Kidney epithelial cell (primary cell): ENCODE measurements around the gene EHF. TPM values are rescaled to one million over a fixed set of nuclear protein-coding genes. Genes with fewer than 3 reads are reported as not detected.

Source experiments
- DNase-seq: peaks from one replicate; pipeline ENCODE4 v3.0.0-alpha.2; 2010; ENCODE audit warnings: low read depth
- H3K27me3 ChIP-seq: 2 replicates; pipeline ENCODE4 v1.6.0; 2011; ENCODE audit warnings: low read length; ENCODE audit not compliant: control insufficient read depth, insufficient read depth
- H3K36me3 ChIP-seq: 2 replicates; pipeline ENCODE4 v1.5.1; 2011; ENCODE audit warnings: low read length; ENCODE audit not compliant: control insufficient read depth, insufficient read depth
- H3K4me3 ChIP-seq: 2 replicates; pipeline ENCODE4 v1.5.1; 2011; ENCODE audit warnings: low read depth, mild to moderate bottlenecking, control low read depth, low read length
- CTCF ChIP-seq: IDR thresholded peaks from 2 replicates; pipeline ENCODE4 v1.5.1; 2011; ENCODE audit warnings: mild to moderate bottlenecking, moderate library complexity, low read length, control low read depth, inconsistent platforms; ENCODE audit not compliant: insufficient read depth, poor library complexity, severe bottlenecking
- total RNA-seq: library from RNA; depleted of rRNA; stranded (reverse); fragments of >200 nt; gene quantifications from 2 replicates; pipeline ENCODE4 v1.2.3, GENCODE V29; 2015

The EHF gene
- total RNA-seq, 1 donor from 2014 or later: 45.8 TPM

DNA sequence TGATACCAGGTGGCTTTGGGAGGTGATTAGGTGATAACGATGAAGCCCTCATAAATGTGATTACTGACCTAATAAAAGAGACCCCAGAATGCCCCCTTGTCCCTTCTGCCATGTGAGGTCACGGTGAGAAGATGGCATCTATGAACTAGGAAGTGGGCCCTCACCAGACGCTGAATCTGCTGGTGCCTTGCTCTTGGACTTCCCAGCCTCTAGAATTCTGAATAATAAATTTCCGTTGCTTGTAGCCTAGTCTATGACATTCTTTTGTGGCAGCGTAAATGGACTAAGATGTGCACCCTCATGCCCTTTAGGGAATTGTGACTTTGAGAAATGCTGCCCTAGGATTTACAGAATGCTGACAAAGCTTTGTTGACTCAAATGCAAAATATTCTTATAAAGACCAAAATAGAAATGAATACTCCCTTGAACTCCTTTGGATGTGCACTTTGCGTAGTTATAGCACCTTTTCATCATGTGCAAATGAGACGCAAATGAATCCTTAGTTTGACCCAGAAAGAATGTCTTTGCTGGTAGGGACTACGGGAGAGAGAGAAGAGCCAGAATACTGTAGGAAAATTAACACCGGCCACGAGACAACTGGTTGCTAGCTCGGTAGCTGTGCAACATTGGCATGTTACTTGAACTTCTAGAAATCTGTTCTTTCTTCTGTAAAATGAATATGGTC is 24.8 kb upstream of the EHF start:
- H3K27me3 ChIP-seq: no peaks in the 10 kb centered on the region
- DNase-seq: no peak
- no peak overlapping the region for H3K4me3 ChIP-seq
- H3K36me3 ChIP-seq: no peaks in the 10 kb centered on the region
- no peak for TF ChIP-seq CTCF

DNA sequence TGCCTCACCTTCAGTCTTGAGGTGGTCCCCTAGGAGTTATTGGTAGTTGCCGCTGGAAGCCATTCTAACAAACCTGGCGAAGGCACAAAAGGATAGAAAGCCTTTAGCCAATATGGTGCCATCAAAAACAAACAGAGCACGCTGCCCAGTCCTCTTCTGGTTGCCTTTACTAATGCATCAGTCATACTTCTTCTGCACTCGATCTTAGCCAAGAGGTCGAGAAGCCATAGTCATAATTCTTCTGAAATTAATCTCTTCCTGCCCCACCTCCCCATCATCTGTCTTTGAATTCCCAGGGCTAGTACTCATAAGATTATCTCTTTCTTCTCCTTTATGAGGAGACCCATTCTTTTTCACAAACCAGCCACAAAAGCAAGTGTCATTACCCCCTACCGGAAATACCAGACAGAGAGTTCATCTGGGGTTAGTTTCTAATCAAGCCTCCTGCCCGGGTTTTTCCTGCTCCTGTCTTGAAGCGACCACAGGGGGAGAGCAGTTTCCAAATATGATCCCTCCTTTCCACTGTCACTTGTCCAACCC is 21.4 kb upstream of the EHF start:
- Histone ChIP-seq H3K27me3 (no peaks in the 10 kb centered on the region), H3K36me3 (no peaks in the 10 kb centered on the region), H3K4me3 (no peak overlapping the region)
- TF ChIP-seq CTCF: no peak
- no peak for DNase-seq

- DNase-seq: no peak
- TF ChIP-seq CTCF: no peak
- H3K4me3 ChIP-seq: no peak overlapping the region
- H3K36me3 ChIP-seq: no peaks in the 10 kb centered on the region
- H3K27me3 ChIP-seq: no peaks in the 10 kb centered on the region
These were observed 20.4 kb upstream of the EHF start for GRCh38 chr11:34600339-34601084.

- no peak for TF ChIP-seq CTCF
- no peaks in the 10 kb centered on the region for H3K36me3 ChIP-seq
- DNase-seq: no peak
- no peaks in the 10 kb centered on the region for H3K27me3 ChIP-seq
- no peak overlapping the region for H3K4me3 ChIP-seq
These were observed 19.8 kb upstream of the EHF start for GRCh38 chr11:34601085-34601444.

- no peak overlapping the region for H3K4me3 ChIP-seq
- DNase-seq: no peak
These were observed 19.3 kb upstream of the EHF start for GRCh38 chr11:34601609-34602008.

More at GRCh38 chr11:34601609-34602008, 19.3 kb upstream of the EHF start:
- no peaks in the 10 kb centered on the region for H3K27me3 ChIP-seq
- no peak for TF ChIP-seq CTCF
- H3K36me3 ChIP-seq: no peaks in the 10 kb centered on the region
